AG09319 (cell line): ENCODE data around the gene IFNG-AS1.

Source experiments
- DNase-seq: peaks from one replicate; pipeline ENCODE4 v3.0.0-alpha.2; 2010; ENCODE audit warnings: low read depth; ENCODE audit errors: extremely low read depth
- CTCF ChIP-seq: IDR thresholded peaks from 2 replicates; pipeline ENCODE4 v1.5.1; 2011; ENCODE audit warnings: low read depth, mild to moderate bottlenecking, inconsistent platforms, low read length, moderate library complexity

IFNG-AS1 gene

DNA sequence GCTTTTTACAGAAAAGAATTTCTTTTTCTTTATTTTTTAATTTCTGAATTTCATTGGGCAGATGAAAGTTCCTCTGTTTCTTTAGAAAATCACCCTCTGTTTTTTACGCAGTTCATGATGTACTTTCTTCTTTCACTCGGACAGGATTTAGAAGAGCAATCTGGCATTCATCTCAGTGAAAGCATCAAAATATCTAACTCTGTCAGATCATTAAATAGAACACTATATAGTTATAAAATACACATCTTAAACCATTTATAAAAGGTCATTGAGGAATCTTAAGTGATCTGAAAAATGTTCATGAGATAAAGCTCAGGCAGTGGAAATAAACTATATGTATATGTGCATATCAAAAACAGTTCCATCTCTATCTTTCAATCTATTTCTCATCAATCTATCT lies 3.9 kb downstream of the IFNG-AS1 start:
- no peak for DNase-seq
- no peak for TF ChIP-seq CTCF

- TF ChIP-seq CTCF = no peak
- no peak for DNase-seq
Observed at GRCh38 chr12:67994046-67994445, 4.8 kb downstream of the IFNG-AS1 start.

- TF ChIP-seq CTCF = no peak
- no peak for DNase-seq
Observed at GRCh38 chr12:67996347-67996746, 7.1 kb downstream of the IFNG-AS1 start.

DNA sequence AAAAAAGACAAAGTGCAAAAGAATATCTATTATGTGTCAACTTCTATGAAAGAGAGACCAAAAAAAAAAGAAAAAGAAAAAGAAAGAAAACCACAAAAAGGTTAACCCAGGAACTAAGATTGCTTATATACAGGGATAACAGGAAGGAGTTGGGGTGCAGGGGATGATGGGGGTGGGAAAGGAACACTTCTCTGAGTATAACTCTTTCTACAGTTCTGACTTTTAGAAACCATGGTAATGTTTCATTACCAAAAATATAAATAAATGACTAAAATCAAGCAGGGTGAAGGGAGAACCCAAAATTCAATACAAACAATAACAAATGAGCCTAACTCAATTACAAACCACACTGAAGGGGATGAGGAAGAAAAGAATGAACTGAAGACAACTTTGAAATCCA lies 9.1 kb downstream of the IFNG-AS1 start:
- no peak for DNase-seq
- TF ChIP-seq CTCF = no peak

DNA sequence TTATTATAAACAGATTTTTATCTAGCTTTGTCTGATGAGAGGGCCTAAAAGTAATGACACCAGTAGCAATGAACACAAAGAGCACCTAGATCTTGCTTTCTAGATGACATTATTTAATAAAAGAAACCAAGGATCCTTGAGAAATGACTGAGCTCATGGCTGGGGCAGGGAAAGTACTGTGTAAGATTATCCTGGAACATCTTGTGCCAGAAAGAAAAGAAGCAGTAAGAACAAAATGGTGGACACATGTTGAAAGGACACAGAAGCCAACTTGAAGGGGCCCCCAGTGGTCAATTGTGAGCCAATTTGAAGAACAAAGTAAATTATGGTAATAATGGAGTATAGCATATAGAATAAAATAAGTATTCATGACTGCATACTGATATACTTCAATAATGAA lies 10.0 kb downstream of the IFNG-AS1 start:
- no peak for TF ChIP-seq CTCF
- DNase-seq = no peak

DNA sequence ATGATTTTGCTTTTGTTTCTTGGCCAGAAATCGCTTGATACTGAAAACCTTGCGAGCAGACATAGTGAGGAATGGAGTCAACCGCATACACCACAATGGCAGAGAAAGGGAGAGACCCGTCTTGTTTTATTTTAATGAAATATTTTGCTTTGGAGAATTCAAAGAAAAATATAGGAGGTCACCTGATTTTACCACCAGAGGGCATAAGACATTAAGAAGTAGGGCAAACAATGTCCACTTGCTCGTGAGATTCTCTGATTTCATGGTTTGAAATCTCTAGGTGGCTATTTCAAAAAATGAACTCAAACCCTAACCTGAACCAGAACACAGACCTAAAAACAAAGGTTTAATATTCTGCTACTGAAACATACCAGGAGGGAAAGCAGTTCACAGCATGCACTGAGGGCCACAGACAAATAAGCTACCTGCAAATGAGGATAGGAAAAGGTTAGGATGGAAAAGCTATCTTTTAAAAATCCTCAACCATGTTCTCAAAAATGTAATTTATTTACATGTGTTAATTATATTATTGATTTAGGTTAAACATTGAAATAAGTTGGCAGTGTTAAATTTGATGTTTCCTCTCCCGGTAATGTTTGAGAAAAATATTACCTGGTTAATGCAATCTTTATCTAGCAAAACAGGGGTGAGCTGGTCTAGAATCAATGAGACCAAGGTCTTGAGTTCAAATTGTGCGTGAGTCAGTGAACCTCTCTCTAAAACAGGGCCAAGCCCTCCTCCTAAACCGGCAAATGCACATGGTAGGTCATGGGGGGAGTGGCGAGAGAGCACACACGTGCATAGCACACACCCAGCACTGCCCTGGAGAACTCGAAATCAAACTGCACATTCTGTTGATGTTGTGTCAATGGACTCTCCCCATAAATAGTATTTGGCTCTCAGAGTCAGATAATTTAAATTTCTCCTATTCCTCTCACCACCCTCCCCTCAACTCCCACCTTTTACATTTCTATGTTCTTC lies 12.5 kb downstream of the IFNG-AS1 start:
- DNase-seq = no peak
- TF ChIP-seq CTCF = peak; percentile 39

DNA sequence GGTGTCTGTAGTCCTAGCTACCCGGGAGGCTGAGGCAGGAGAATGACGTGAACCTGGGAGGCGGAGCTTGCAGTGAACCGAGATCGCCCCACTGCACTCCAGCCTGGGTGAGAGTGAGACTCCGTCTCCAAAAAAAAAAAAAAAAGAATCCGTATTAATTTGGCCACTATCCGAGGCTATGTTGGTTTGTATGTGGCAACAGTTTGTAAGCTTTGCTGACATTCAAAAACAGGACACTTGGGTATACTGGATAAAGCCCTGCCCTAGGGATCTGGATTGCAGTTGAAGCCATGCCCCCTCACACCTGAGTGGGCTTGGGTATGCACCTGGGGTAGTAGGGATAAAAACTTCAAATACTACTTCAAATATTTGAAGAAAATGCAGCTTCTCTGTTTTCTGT lies 14.5 kb downstream of the IFNG-AS1 start:
- TF ChIP-seq CTCF = no peak
- DNase-seq = no peak
